GM23338 (cell line): ENCODE data around the gene KLK10.

Source experiments
- CREB1 ChIP-seq: fragments of 250-450 bp; sonication (Bioruptor Pico); IDR thresholded peaks from 2 replicates; pipeline ENCODE4 v1.5.0; 2020; ENCODE audit warnings: low read depth, mild to moderate bottlenecking, moderate library complexity
- CTCF ChIP-seq, 2 experiments: fragments of 200-600 bp in 1 of 2; sonication (generic) in 1 of 2; conservative IDR thresholded peaks; 2 replicates each; pipeline versions ENCODE4 v1.5.1 to v1.6.1; 2016 to 2017; ENCODE audit warnings: antibody characterized with exemption in 2 of 2, low read depth in 2 of 2, mild to moderate bottlenecking in 2 of 2, moderate library complexity in 1 of 2
- EZH2 ChIP-seq: fragments of 200-600 bp; sonication (generic); IDR thresholded peaks from one replicate; pipeline ENCODE4 v1.8.0; 2017; ENCODE audit warnings: antibody characterized with exemption, mild to moderate bottlenecking, low read depth; ENCODE audit not compliant: unreplicated experiment
- EZH2phosphoT487 ChIP-seq: fragments of 200-600 bp; sonication (generic); IDR thresholded peaks from one replicate; pipeline ENCODE4 v1.8.1; 2018; ENCODE audit warnings: antibody characterized with exemption; ENCODE audit not compliant: unreplicated experiment
- ZNF331 ChIP-seq: fragments of 250-450 bp; sonication (Bioruptor Pico); IDR thresholded peaks from 2 replicates; pipeline ENCODE4 v1.5.0; 2020; ENCODE audit warnings: low read depth, mild to moderate bottlenecking, moderate library complexity

GRCh38 chr19:51065221-51065960 lies 45.9 kb upstream of the KLK10 start:
- no peak for TF ChIP-seq ZNF331 (CRISPR knock-in tag)
- TF ChIP-seq CTCF (conservative IDR thresholded peaks at IDR 0.05; ENCODE audit: low read depth in 2 of 2): no peak
- no peak for TF ChIP-seq EZH2
- no peak for TF ChIP-seq EZH2phosphoT487
- no peak for TF ChIP-seq CREB1 (CRISPR knock-in tag)
